ENCODE data around the gene SCAMP3. TPM values are rescaled to one million over a fixed set of nuclear protein-coding genes. Genes with fewer than 3 reads are reported as not detected.

Gene SCAMP3
- total RNA-seq, 4 donors from 2014 or later = 39.0 to 66.1 (median 44.8) TPM

DNA sequence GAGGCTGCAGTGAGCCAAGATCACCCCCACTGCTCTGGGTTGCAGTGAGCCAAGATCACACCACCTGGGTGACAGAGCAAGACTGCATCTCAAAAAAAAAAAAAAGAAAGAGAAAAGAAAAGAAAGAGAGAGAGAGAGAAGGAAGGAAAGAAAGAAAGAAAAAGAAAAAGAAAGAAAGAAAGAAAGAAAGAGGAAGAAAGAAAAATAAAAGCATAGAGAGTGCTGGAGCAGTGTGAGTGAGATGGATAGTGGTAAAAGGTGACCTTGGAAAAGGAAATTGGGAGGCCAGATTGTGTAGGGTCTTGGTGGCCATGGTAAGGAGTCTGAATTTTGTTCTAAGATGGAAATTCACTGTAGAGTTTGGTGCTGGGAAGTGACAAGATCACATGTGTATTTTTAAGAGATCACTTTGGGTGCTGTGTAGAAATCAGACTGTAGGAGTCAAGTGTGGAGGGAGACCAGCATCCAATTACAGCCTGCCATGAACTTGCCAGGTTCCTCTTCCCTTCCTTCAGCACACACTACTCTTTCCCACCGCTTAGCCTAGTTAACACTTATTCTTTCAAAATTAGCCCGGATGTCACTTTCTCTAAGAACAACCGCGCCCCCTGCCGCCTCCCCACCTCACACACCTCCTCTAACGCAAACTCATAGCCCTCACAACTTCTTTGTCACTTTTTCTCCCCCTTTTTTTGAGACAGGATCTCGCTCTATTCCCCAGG is 35.8 kb downstream of the SCAMP3 start:
- TF ChIP-seq, protein P1, sequence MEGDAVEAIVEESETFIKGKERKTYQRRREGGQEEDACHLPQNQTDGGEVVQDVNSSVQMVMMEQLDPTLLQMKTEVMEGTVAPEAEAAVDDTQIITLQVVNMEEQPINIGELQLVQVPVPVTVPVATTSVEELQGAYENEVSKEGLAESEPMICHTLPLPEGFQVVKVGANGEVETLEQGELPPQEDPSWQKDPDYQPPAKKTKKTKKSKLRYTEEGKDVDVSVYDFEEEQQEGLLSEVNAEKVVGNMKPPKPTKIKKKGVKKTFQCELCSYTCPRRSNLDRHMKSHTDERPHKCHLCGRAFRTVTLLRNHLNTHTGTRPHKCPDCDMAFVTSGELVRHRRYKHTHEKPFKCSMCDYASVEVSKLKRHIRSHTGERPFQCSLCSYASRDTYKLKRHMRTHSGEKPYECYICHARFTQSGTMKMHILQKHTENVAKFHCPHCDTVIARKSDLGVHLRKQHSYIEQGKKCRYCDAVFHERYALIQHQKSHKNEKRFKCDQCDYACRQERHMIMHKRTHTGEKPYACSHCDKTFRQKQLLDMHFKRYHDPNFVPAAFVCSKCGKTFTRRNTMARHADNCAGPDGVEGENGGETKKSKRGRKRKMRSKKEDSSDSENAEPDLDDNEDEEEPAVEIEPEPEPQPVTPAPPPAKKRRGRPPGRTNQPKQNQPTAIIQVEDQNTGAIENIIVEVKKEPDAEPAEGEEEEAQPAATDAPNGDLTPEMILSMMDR (IDR thresholded peaks at IDR 0.05; ENCODE audit: low read depth) = no peak

DNA sequence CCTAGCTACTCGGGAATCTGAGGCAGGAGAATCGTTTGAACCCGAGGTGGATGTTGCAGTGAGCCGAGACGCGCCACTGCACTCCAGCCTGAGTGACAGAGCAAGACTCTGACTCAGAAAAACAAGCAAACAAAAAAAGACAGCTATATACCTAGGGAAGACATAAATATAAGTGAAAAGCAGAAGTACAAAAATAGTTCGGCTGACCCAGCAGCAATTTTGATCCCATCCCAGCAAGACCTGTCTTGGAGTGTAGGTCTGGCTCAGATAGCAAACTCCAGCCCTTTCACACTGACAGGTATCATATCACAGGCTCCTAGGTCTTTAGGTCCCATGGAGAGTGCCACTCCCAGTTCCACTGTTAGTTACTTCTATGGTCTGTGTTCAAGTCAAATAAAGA is 39.1 kb downstream of the SCAMP3 start:
- TF ChIP-seq, protein P1 (IDR thresholded peaks at IDR 0.05; ENCODE audit: low read depth) = no peak

DNA sequence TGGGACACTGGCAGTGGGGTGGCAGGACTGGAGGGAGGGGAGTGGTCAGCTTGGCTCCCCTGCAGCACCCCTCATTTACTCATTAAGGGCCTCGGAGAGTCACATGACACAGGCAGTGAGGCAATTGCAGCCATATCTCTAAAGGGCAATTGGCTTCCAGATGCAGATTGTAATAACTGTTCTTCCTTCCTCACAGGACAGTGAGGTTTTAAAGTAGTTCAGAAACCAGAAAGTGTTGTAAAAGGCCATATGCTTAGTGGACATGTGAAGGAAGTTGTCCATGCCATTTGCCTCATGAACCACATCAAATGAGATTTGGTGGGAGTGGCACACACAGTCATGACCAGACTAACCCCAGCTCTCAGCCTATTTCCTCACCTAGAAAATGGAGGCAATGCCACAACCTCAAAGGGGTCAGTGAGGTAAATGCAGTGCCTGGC is 42.5 kb downstream of the SCAMP3 start:
- TF ChIP-seq, protein P1 (IDR thresholded peaks at IDR 0.05; ENCODE audit: low read depth) = no peak

DNA sequence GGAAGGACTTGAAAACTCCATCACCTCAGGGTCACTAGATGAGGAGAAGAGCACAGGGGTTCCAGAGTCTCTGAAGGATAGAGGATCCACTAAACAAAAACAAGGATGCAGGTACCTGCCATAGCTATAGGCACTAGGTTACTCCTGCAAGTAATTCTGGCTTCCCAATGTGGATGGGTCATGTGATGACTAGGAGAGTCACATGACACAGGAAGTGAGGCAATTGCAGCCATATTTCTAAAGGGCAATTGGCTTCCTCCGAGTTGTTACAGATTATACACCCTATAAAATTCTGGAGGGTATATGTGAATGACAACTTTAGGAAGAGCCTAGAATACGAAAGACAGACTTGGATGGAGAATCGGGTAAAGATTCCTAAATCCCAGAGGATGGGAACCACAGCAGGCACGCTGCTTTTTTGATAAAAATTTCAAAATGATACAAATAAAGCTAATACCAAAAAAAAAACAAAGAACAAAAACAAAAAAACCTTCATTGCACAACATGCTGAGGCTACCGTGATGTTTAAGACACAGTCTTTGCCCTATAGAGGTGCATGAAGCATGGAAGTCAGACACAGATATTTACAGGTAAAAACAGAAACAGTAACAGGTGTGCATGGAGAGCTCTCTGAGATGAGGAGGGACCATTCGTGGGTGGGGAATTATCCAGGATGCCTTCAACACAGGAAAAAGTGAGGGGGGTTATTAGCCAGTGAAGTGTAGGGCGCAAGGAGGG is 43.1 kb downstream of the SCAMP3 start:
- TF ChIP-seq, protein P1 (IDR thresholded peaks at IDR 0.05; ENCODE audit: low read depth) = no peak

DNA sequence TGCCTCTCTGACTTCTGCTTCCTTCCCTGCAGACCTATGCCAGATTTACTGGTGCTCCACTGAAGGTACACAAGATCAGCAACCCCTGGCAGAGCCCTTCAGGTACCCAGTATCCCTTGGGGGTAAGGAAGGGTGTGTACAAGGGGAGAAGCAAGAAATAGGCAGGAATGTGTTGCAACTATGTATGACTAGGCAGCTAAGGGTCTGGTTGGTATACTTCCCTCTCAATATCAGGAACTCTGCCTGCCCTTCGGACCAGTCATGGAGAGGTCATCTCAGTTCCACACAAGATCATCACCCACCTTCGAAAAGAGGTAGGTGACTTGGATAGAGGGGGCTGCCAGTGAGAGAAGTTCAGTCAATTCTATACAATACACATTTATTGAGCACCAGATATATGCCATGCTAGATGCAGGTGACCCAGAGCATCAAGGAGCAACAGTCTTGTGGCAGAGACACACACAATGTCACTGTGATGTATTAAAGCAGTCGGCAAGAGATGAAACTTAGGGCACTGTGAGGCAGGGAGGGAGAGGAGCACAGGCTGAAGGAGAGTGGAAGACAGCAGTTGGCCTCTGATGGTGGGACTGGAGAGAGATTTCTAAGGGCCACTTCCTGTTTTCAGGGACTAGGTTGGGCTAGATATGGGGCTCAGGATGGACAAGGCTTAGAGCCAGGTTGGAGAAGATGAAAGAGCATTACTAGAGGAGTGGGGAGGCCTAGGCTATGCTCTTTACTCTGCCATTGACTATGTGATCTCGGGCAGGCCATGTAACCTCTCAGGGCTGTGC is 51.7 kb downstream of the SCAMP3 start:
- TF ChIP-seq, protein P1 (IDR thresholded peaks at IDR 0.05; ENCODE audit: low read depth) = no peak

DNA sequence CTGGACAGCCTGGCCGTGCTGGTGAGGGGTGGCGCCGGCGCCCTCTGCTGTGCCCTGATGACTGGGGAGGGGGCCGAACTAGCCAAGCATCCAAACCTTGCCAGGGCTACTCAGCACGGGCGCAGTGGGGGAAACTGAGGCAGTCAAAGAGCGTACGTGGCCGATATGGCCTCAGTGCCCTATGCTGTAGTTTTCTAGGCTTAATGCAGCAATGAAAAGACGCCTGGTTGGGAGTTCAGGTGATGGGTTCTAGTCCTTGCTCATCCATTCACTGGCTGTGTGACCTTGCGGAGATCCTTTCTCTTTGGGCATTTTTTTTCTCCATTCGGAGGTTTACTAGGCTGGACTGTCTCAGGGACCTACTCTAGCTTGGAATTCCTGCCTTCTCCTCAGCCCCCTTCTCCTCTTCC is 52.8 kb downstream of the SCAMP3 start:
- TF ChIP-seq, protein P1 (IDR thresholded peaks at IDR 0.05; ENCODE audit: low read depth) = no peak

Data from subcutaneous adipose tissue (tissue), 4 donors.